Mesodermal cell (in vitro differentiated cells): ENCODE measurements around the gene SHMT1.

Experiments used
- H3K27ac ChIP-seq: 2 replicates; pipeline ENCODE4 v1.7.0; 2013; ENCODE audit warnings: mild to moderate bottlenecking, low read depth, low read length, moderate library complexity; ENCODE audit not compliant: severe bottlenecking
- H3K36me3 ChIP-seq: 2 replicates; pipeline ENCODE4 v1.7.1; 2013; ENCODE audit warnings: mild to moderate bottlenecking, low read length, moderate library complexity; ENCODE audit not compliant: control insufficient read depth, insufficient read depth
- H3K4me1 ChIP-seq: one replicate; pipeline ENCODE4 v1.7.1; 2013; ENCODE audit warnings: mild to moderate bottlenecking, low read length; ENCODE audit not compliant: insufficient read depth, control insufficient read depth, poor library complexity, severe bottlenecking
- H3K4me3 ChIP-seq: 2 replicates; pipeline ENCODE4 v1.7.0; 2013; ENCODE audit warnings: low read length, control low read depth, mild to moderate bottlenecking; ENCODE audit not compliant: insufficient read depth, poor library complexity, severe bottlenecking; ENCODE audit errors: extremely low read depth
- H3K9me3 ChIP-seq: 2 replicates; pipeline ENCODE4 v1.7.1; 2013; ENCODE audit warnings: mild to moderate bottlenecking, low read length, moderate library complexity; ENCODE audit not compliant: control insufficient read depth
- WGBS, 2 experiments: methylation state at CpG; one replicate each; pipeline ENCODE4 v1.1.5; 2013; ENCODE audit warnings: missing lambda C conversion rate in 2 of 2; ENCODE audit not compliant: insufficient coverage in 2 of 2; 5-methylcytosine and 5-hydroxymethylcytosine counted together

Gene SHMT1

GRCh38 chr17:18281788-18282187 is 81.6 kb downstream of the SHMT1 start:
- H3K36me3 ChIP-seq = peaks cover 98% of the 10 kb centered on the region

GRCh38 chr17:18280766-18281371 is 82.5 kb downstream of the SHMT1 start:
- 100% methylated on average over 1 to 2 of the region's 5 CpGs for WGBS, 2 experiments

More at GRCh38 chr17:18281788-18282187, 81.6 kb downstream of the SHMT1 start:
- WGBS, 2 experiments = 80 to 96% methylated on average over 1 to 5 of the region's 6 CpGs
- Histone ChIP-seq H3K4me1 (no peaks in the 10 kb centered on the region), H3K27ac (no peak overlapping the region), H3K9me3 (no peaks in the 10 kb centered on the region), H3K4me3 (no peak overlapping the region)

GRCh38 chr17:18280249-18280648 is 83.1 kb downstream of the SHMT1 start:
- Histone ChIP-seq H3K4me3 (no peak overlapping the region), H3K4me1 (no peaks in the 10 kb centered on the region), H3K27ac (no peak overlapping the region), H3K36me3 (peaks cover 93% of the 10 kb centered on the region), H3K9me3 (no peaks in the 10 kb centered on the region)
- 94 to 100% methylated on average over 4 of the region's 4 CpGs for WGBS, 2 experiments

More at GRCh38 chr17:18280766-18281371, 82.5 kb downstream of the SHMT1 start:
- H3K36me3 ChIP-seq = peaks cover 98% of the 10 kb centered on the region
- H3K27ac ChIP-seq = no peak overlapping the region
- H3K4me3 ChIP-seq = no peak overlapping the region
- H3K9me3 ChIP-seq = no peaks in the 10 kb centered on the region
- H3K4me1 ChIP-seq = no peaks in the 10 kb centered on the region

GRCh38 chr17:18278867-18279266 is 84.5 kb downstream of the SHMT1 start:
- Histone ChIP-seq H3K36me3 (peaks cover 91% of the 10 kb centered on the region), H3K4me3 (no peak overlapping the region), H3K9me3 (no peaks in the 10 kb centered on the region), H3K27ac (no peak overlapping the region), H3K4me1 (no peaks in the 10 kb centered on the region)
- 82 to 100% methylated on average over 1 to 2 of the region's 3 CpGs for WGBS, 2 experiments
